ENCODE data around the gene ZDHHC8. TPM values are rescaled to one million over a fixed set of nuclear protein-coding genes. Genes with fewer than 3 reads are reported as not detected.

Gene ZDHHC8
- total RNA-seq, 3 donors from 2014 or later (not counting 1 experiment from before 2014, with no cell fraction given), result 64.0 to 75.6 (median 65.3) TPM

GRCh38 chr22:20131859-20132685 is 468 bp downstream of the ZDHHC8 start:
- Histone ChIP-seq H3K9me3 (ENCODE audit: control insufficient read depth, insufficient read depth, low read length) (no peaks in the 10 kb centered on the region), H3K4me3 (ENCODE audit: low read length) (peak overlapping the region; percentile 50), H3K4me1 (ENCODE audit: control insufficient read depth, insufficient read depth, low read length) (peaks cover 46% of the 10 kb centered on the region), H3K27me3 (ENCODE audit: control insufficient read depth, insufficient read depth, low read length) (no peaks in the 10 kb centered on the region), H3K36me3 (ENCODE audit: control insufficient read depth, insufficient read depth, low read length) (no peaks in the 10 kb centered on the region), H3K27ac (ENCODE audit: low read length) (no peak overlapping the region)
- Mint-ChIP-seq H3K36me3 (no peaks in the 10 kb centered on the region), H3K4me1 (peaks cover 0 to 28% of the 10 kb centered on the region in 2 donors), H3K27me3 (ENCODE audit: low read depth in 2 of 2) (no peaks in the 10 kb centered on the region), H3K27ac (no peak overlapping the region), H3K9me3 (no peaks in the 10 kb centered on the region), H3K4me3 (peak overlapping the region; percentile 74)
- DNase-seq (peak in 1 of 2 donors; percentile 55), ATAC-seq (peak; percentile 2 to 23 (median 22))
- no peak for TF ChIP-seq CTCF (IDR thresholded peaks at IDR 0.05)
- intact Hi-C loops (cut with micrococcal nuclease), result loop anchor here (2.0 kb wide), 1 partner anchor 15 kb away; the partner anchor contains the start of genes RANBP1 and TRMT2A
- under 1% methylated on average over 72 of the region's 72 CpGs for WGBS (ENCODE audit: insufficient coverage)

GRCh38 chr22:20132686-20133246 is 1.2 kb downstream of the ZDHHC8 start:
- H3K4me3 Mint-ChIP-seq, result peak overlapping the region; percentile 74
- Histone ChIP-seq H3K27me3 (ENCODE audit: control insufficient read depth, insufficient read depth, low read length) (no peaks in the 10 kb centered on the region), H3K9me3 (ENCODE audit: control insufficient read depth, insufficient read depth, low read length) (no peaks in the 10 kb centered on the region), H3K4me1 (ENCODE audit: control insufficient read depth, insufficient read depth, low read length) (peaks cover 50% of the 10 kb centered on the region), H3K4me3 (ENCODE audit: low read length) (peak overlapping the region; percentile 50), H3K27ac (ENCODE audit: low read length) (no peak overlapping the region), H3K36me3 (ENCODE audit: control insufficient read depth, insufficient read depth, low read length) (no peaks in the 10 kb centered on the region)
- H3K27ac Mint-ChIP-seq, result no peak overlapping the region
- TF ChIP-seq CTCF (IDR thresholded peaks at IDR 0.05), result no peak
- 84% methylated on average over 16 of the region's 16 CpGs for WGBS (ENCODE audit: insufficient coverage)
- peaks cover 4 to 32% of the 10 kb centered on the region in 2 donors for H3K4me1 Mint-ChIP-seq
- no peaks in the 10 kb centered on the region for H3K36me3 Mint-ChIP-seq
- DNase-seq (no peak), ATAC-seq (no peak)
- H3K9me3 Mint-ChIP-seq, result no peaks in the 10 kb centered on the region
- H3K27me3 Mint-ChIP-seq (ENCODE audit: low read depth in 2 of 2), result no peaks in the 10 kb centered on the region
- intact Hi-C loops (cut with micrococcal nuclease), result no loop called here

- peaks cover 57% of the 10 kb centered on the region for H3K4me1 ChIP-seq (ENCODE audit: control insufficient read depth, insufficient read depth, low read length)
- no peak for DNase-seq
- no peaks in the 10 kb centered on the region for H3K27me3 ChIP-seq (ENCODE audit: control insufficient read depth, insufficient read depth, low read length)
- 89% methylated on average over 12 of the region's 12 CpGs for WGBS (ENCODE audit: insufficient coverage)
- intact Hi-C loops (cut with micrococcal nuclease), result no loop called here
- no peak overlapping the region for H3K27ac Mint-ChIP-seq
- H3K36me3 ChIP-seq (ENCODE audit: control insufficient read depth, insufficient read depth, low read length), result no peaks in the 10 kb centered on the region
- no peak overlapping the region for H3K4me3 ChIP-seq (ENCODE audit: low read length)
- no peak for TF ChIP-seq CTCF (IDR thresholded peaks at IDR 0.05)
- no peak overlapping the region for H3K27ac ChIP-seq (ENCODE audit: low read length)
- H3K27me3 Mint-ChIP-seq (ENCODE audit: low read depth in 2 of 2), result no peaks in the 10 kb centered on the region
- no peaks in the 10 kb centered on the region for H3K36me3 Mint-ChIP-seq
- no peaks in the 10 kb centered on the region for H3K9me3 ChIP-seq (ENCODE audit: control insufficient read depth, insufficient read depth, low read length)
- no peak for ATAC-seq
- H3K9me3 Mint-ChIP-seq, result no peaks in the 10 kb centered on the region
- peak overlapping the region; percentile 50 for H3K4me3 Mint-ChIP-seq
- peaks cover 6 to 42% of the 10 kb centered on the region in 2 donors for H3K4me1 Mint-ChIP-seq
Measured at GRCh38 chr22:20133930-20134549, 2.4 kb downstream of the ZDHHC8 start.
